Mononuclear cell (primary cell): ENCODE measurements around the gene SPTBN1. TPM values are rescaled to one million over a fixed set of nuclear protein-coding genes. Genes with fewer than 3 reads are reported as not detected.

Source experiments
- H3K27me3 ChIP-seq: 2 replicates; pipeline ENCODE4 v1.6.0; 2011; ENCODE audit warnings: low read length, control low read depth; ENCODE audit not compliant: insufficient read depth
- H3K4me1 ChIP-seq: 2 replicates; pipeline ENCODE4 v1.5.1; 2011; ENCODE audit warnings: mild to moderate bottlenecking, low read length, control low read depth; ENCODE audit not compliant: insufficient read depth
- H3K4me3 ChIP-seq: 2 replicates; pipeline ENCODE4 v1.5.1; 2011; ENCODE audit warnings: mild to moderate bottlenecking, low read length, moderate library complexity
- H3K9me3 ChIP-seq: 2 replicates; pipeline ENCODE4 v1.5.1; 2011; ENCODE audit warnings: low read depth, mild to moderate bottlenecking, control low read depth, low read length
- total RNA-seq: library from RNA; depleted of rRNA; stranded (reverse); fragments of >200 nt; gene quantifications from one replicate; pipeline ENCODE4 v1.2.3, GENCODE V29; 2012

Gene SPTBN1
- total RNA-seq, 1 donor, result 107 TPM

DNA sequence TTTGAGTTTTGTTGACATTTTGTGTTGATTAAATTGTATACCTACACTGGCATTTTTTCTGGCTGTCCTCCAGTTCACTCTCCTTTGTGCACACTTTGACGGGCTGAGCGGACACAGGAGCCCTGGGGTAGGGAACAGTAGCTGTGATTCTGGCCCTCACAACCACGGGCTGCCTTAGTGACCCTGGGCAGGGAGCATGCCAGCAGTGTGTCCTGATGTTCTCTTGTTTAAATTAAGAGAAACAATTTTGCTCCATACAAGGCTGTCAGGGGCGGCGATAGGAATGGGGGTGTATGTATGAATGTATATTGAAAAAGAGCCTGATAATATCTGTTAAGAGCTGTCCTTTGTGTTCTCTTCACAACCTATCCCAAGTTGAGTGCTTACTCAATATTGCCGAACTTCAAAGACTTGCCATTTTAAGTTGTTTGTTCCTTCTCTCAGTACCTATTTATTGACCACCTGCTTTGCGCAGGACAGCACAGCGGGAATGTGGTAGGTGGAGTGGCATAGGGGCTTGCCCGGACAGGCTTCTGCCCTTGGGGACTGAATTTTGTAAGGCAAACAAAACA is 163.6 kb downstream of the SPTBN1 start:
- Histone ChIP-seq H3K27me3 (no peaks in the 10 kb centered on the region), H3K4me3 (no peak overlapping the region), H3K4me1 (peaks cover 6% of the 10 kb centered on the region), H3K9me3 (no peaks in the 10 kb centered on the region)

DNA sequence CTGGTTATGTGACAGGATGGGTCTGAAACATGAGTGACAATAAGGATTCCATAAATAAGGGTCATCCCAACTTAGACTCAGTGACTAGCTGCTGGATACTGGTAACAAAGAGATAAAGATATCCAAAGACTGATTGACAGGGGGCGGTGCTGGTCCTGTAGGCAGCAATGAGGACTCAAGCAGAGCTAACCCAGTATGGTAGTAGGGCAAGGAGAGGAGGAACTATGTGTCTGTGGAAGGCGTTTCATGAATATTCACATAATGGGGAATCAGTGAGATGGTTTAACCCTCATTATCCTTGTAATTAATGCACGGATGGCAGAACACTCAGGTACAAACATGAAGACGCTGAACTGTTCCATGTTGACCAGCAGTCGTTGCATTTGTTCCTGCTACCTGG is 164.8 kb downstream of the SPTBN1 start:
- peaks cover 6% of the 10 kb centered on the region for H3K4me1 ChIP-seq
- no peaks in the 10 kb centered on the region for H3K9me3 ChIP-seq
- H3K27me3 ChIP-seq, result no peaks in the 10 kb centered on the region
- no peak overlapping the region for H3K4me3 ChIP-seq

DNA sequence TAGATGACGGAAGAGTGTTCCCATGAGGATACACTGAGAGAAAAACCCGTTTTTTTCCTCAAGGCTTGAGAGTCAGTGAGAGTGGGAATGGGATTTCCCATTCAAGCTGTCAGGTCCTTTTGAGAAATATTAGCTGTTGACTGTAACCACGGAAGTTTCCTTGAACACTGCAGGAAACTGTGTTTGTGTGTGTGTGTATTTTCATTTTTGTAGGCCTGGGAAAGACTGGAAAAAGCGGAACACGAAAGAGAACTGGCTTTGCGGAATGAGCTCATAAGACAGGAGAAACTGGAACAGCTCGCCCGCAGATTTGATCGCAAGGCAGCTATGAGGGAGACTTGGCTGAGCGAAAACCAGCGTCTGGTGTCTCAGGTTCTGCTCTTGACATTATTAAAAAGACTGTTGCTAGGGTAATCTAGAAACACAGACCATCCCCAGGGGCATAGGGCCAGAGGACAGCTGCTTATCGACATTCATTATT is 168.5 kb downstream of the SPTBN1 start:
- Histone ChIP-seq H3K4me3 (no peak overlapping the region), H3K4me1 (no peaks in the 10 kb centered on the region), H3K9me3 (no peaks in the 10 kb centered on the region), H3K27me3 (no peaks in the 10 kb centered on the region)

DNA sequence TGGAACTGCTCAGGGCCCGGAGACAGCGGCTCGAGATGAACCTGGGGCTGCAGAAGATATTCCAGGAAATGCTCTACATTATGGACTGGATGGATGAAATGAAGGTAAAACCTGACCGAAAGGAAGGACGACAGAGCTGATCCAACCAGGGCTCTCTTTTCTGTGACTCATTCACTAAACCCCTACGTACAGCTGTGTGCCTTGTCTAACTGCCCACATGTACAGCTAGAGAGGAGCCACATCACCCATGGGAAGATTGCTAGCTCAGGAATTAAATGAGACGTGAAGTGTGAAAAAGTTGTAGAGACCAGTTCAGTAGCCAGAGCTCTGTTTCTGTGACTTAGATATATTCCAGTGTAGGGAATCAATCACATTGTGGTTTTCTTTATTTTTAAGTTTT is 170.0 kb downstream of the SPTBN1 start:
- H3K27me3 ChIP-seq, result no peaks in the 10 kb centered on the region
- no peaks in the 10 kb centered on the region for H3K4me1 ChIP-seq
- no peaks in the 10 kb centered on the region for H3K9me3 ChIP-seq
- H3K4me3 ChIP-seq, result no peak overlapping the region

DNA sequence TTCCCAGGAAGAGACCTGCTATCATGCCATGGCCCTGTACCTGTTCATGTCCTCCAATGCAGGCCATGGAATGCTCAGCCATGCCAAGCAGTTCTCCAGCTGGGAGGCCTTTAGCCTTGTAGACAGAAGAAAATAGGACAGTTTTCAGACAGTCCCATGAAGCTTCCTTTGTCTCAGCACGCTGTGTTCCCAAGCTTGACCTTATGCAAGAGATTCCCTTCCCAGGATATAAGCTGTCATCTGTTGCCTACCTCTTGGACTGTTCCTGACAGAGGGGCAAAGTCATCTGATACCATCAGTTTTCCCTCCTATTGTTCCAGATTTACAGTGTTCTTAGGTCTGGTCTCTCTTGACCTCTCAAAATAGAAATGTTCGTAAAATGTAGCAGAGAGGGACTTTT is 170.8 kb downstream of the SPTBN1 start:
- H3K4me3 ChIP-seq, result no peak overlapping the region
- H3K9me3 ChIP-seq, result no peaks in the 10 kb centered on the region
- no peaks in the 10 kb centered on the region for H3K4me1 ChIP-seq
- H3K27me3 ChIP-seq, result no peaks in the 10 kb centered on the region

DNA sequence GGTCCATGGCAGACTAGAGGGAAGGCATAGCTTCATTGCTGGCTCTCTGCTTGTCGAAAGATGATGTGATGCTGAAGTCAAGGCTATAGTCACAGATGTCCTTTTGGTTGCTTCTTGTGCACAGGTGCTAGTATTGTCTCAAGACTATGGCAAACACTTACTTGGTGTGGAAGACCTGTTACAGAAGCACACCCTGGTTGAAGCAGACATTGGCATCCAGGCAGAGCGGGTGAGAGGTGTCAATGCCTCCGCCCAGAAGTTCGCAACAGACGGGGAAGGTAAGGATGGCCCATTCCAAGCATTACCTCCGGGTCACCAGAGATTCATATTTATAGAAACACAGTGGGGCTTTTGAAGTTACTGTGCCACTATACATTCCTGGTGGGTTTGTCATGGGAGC is 171.8 kb downstream of the SPTBN1 start:
- Histone ChIP-seq H3K4me1 (no peaks in the 10 kb centered on the region), H3K9me3 (no peaks in the 10 kb centered on the region), H3K4me3 (no peak overlapping the region), H3K27me3 (no peaks in the 10 kb centered on the region)

DNA sequence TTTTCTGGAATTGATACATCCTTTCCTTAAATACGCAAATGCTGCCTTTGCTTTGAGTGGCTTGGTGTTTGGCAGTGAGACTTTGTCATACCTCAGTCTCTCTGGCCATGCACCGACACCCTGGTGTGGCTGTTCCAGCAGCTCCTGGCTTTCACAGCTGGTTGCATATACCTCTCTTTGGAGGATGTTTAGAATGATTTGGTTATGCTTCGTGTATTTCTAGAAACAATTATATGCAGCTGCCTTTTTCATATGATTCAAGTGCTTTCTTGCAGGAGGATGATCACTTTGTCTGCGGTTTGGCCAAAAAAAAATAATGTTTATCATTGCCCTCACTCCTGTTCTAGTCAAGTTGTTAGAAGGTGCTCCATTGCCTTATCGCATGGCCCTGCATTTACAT is 172.3 kb downstream of the SPTBN1 start:
- no peak overlapping the region for H3K4me3 ChIP-seq
- no peaks in the 10 kb centered on the region for H3K27me3 ChIP-seq
- no peaks in the 10 kb centered on the region for H3K9me3 ChIP-seq
- no peaks in the 10 kb centered on the region for H3K4me1 ChIP-seq

DNA sequence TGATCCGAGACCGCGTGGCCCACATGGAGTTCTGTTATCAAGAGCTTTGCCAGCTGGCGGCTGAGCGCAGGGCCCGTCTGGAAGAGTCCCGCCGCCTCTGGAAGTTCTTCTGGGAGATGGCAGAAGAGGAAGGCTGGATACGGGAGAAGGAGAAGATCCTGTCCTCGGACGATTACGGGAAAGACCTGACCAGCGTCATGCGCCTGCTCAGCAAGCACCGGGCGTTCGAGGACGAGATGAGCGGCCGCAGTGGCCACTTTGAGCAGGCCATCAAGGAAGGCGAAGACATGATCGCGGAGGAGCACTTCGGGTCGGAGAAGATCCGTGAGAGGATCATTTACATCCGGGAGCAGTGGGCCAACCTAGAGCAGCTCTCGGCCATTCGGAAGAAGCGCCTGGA is 172.8 kb downstream of the SPTBN1 start:
- H3K27me3 ChIP-seq, result no peaks in the 10 kb centered on the region
- H3K4me3 ChIP-seq, result no peak overlapping the region
- peaks cover under 1% of the 10 kb centered on the region for H3K4me1 ChIP-seq
- H3K9me3 ChIP-seq, result no peaks in the 10 kb centered on the region

DNA sequence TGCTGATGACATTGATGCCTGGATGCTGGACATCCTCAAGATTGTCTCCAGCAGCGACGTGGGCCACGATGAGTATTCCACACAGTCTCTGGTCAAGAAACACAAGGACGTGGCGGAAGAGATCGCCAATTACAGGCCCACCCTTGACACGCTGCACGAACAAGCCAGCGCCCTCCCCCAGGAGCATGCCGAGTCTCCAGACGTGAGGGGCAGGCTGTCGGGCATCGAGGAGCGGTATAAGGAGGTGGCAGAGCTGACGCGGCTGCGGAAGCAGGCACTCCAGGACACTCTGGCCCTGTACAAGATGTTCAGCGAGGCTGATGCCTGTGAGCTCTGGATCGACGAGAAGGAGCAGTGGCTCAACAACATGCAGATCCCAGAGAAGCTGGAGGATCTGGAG is 173.3 kb downstream of the SPTBN1 start:
- Histone ChIP-seq H3K9me3 (no peaks in the 10 kb centered on the region), H3K27me3 (no peaks in the 10 kb centered on the region), H3K4me3 (no peak overlapping the region)

DNA sequence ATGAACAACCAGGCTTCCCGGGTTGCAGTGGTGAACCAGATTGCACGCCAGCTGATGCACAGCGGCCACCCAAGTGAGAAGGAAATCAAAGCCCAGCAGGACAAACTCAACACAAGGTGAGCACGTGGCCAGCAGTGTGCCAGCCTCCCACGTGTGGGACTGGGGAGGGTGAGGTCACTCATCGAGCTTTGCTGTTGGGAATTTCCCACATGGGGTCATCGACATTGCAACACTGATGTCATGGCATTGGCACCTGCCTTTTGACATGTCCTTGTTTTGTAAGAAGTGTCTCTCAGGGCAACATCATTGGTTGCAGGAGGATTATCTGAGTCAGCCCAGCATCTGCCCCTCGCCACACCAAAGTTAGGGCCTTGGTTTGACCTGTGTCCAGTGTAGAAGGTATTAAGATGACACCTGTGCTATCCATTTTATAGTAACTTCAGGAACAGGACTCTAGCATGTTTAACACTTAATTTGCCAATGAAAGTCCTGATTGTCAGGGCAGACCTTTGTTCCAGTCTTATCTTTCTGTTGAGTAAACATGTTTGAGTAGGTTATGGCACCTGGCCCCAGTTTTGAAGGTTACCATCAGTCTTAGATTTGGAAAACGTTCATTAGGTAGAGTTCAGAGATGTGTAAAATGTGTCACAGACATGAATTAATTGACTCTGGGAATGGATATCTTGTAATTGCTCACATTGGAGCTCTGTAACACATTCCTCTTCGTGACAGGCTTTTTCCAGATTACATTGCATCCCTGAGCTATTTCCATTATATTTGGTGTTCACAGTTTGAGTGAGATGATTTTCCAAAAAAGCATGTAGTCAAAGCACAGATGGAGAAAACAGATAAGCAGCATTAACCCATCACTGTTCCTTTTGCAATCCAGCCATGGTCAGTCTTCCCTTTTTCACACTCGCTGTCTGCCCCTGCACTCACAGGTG is 174.1 kb downstream of the SPTBN1 start:
- H3K4me1 ChIP-seq, result peaks cover 9% of the 10 kb centered on the region
- H3K27me3 ChIP-seq, result no peaks in the 10 kb centered on the region
- H3K4me3 ChIP-seq, result no peak overlapping the region
- no peaks in the 10 kb centered on the region for H3K9me3 ChIP-seq

More for the DNA sequence above, 173.3 kb downstream of the SPTBN1 start:
- peaks cover 4% of the 10 kb centered on the region for H3K4me1 ChIP-seq

DNA sequence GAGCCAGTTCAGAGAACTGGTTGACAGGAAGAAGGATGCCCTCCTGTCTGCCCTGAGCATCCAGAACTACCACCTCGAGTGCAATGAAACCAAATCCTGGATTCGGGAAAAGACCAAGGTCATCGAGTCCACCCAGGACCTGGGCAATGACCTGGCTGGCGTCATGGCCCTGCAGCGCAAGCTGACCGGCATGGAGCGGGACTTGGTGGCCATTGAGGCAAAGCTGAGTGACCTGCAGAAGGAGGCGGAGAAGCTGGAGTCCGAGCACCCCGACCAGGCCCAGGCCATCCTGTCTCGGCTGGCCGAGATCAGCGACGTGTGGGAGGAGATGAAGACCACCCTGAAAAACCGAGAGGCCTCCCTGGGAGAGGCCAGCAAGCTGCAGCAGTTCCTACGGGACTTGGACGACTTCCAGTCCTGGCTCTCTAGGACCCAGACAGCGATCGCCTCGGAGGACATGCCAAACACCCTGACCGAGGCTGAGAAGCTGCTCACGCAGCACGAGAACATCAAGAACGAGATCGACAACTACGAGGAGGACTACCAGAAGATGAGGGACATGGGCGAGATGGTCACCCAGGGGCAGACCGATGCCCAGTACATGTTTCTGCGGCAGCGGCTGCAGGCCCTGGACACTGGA is 174.9 kb downstream of the SPTBN1 start:
- no peak overlapping the region for H3K4me3 ChIP-seq
- H3K9me3 ChIP-seq, result no peaks in the 10 kb centered on the region
- peaks cover 9% of the 10 kb centered on the region for H3K4me1 ChIP-seq
- H3K27me3 ChIP-seq, result no peaks in the 10 kb centered on the region

DNA sequence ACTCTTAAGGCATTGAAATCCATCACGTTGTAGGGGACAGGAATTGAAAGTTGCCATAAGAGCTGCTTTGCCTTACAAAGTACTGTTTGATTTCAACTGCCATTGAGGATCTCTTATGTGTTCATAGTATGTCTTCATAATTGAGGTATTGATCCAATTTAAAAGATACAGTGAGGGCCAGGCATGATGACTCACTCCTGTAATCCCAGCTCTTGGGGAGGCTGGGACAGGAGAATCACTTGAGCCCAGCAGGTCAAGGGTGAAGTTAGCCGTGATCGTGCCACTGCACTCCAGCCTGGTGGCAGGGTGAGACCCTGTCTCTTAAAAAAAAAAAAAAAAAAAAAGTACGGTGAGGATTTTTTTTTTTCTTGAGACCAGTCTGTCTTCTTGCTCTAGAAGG is 175.6 kb downstream of the SPTBN1 start:
- Histone ChIP-seq H3K9me3 (no peaks in the 10 kb centered on the region), H3K27me3 (no peaks in the 10 kb centered on the region), H3K4me1 (peaks cover 9% of the 10 kb centered on the region), H3K4me3 (no peak overlapping the region)

DNA sequence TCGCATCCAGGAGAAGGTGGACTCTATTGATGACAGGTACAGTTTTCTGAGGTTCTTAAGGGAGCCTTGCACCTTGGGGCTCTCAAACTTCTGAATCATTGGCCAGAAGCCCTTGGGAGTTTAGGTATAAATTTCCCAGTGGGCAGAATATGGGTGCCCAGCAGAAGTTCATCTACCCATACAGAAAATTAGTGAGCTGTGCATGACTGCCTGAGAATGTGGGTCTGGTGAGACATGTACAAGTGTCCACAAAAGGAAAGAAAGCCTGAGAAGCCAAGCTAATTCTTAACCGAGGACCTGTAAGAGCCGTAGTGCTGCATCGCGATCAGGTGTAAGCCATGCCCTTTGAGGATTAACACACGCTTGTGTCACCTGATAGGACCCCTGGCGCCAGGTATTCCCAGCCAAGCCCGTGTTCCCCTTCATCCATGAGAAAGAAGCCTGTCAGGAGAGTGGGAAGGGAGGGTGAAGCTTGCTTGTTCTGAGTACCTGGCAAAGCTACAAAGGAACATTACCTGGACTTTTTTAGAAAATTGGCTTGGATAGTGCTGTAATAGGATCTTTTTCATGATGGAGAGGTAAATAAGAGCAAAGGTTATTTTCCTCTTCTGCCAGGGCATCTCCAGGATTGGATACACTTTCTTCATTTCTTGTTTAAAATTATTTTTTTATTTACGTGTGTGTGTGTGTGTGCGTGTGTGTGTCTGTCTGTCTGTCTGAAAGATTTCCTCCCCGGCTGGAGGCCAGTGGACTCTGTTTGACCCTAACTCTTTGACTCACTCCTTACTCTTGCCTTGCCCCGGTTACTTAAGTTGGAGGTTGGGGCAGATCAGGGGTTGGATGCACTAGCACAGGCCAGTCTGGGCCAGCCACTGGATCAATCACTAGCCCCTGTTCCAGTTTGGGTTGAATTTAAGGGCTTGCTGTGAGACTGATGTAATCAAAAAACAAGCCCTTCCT is 176.9 kb downstream of the SPTBN1 start:
- H3K9me3 ChIP-seq, result no peaks in the 10 kb centered on the region
- peaks cover 9% of the 10 kb centered on the region for H3K4me1 ChIP-seq
- H3K4me3 ChIP-seq, result no peak overlapping the region
- H3K27me3 ChIP-seq, result no peaks in the 10 kb centered on the region

DNA sequence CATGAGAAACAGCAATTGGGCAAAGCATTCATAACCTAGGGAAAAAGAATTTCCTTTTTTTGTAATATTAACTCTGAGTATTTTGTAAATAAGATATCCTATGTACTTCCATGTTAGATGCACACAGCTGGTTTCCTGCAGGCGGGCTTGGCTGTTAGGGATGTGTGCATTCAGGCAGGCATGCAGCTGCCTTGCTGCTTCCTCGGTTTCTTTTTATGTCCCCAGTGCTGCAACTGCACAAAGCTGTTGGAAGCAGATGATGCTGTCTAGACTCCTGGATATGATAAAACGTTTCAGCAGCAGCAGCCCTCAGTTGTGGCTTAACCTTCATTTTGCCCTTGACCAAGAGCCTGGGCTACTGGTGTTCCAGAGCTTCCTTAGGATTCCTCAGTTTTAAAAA is 177.9 kb downstream of the SPTBN1 start:
- no peak overlapping the region for H3K4me3 ChIP-seq
- peaks cover 14% of the 10 kb centered on the region for H3K4me1 ChIP-seq
- no peaks in the 10 kb centered on the region for H3K27me3 ChIP-seq
- no peaks in the 10 kb centered on the region for H3K9me3 ChIP-seq
